ENCODE measurements around the gene CBX2.
"Not testable (repeated sequence)": the region's sequence is repeated elsewhere in the genome, so short reads cannot be mapped to it uniquely, and the experiment has no call there.

The CBX2 gene

DNA sequence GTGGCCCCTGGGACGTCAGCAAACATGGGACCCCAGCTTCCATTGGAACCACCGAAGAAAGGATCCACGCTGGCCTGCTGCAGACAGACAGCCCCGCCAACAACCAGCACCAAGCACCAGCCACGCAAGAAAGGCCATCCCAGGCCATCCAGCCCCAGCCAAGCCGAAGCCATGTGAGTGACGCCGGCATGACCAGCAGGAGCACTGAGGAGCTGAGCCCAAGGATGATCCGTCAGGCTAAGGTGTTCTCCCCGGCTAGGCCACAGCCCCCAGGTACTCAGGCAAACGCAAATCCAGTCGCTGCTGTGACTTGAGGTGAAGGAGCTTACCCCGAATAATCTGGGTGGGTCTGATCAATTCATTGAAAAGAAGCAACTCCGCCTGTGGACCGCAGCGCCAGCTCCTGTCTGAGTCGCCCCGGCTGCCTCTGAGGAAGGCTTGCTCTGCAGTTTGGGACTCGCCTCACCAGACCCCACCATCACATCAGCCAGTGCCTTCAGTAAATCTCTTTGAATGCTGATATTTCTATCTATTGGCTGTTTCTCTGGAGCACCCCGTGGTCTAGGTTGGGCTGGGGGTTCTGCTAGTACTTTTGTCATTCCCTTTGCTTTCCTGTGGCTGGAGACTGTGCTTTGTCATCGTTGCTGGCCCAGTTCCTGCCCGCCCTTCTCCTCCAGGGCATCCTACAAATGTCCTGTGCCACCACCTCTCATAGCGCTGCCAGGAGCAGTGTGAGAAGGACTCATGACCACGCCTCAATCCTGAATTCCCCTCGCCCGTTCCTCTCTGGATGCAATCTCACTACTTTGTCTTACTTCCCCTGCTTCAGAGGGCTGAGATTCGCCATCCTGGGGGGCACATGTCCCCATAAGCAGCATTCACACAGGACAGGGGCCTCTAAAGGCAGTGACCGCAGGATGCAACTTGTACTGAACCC is 8.1 kb upstream of the CBX2 start:
- no peak for DNase-seq (ENCODE audit: low read depth in 2 of 2)

- no peak for DNase-seq (ENCODE audit: low read depth in 2 of 2)
Measured at GRCh38 chr17:79771276-79771675, 6.7 kb upstream of the CBX2 start.

DNA sequence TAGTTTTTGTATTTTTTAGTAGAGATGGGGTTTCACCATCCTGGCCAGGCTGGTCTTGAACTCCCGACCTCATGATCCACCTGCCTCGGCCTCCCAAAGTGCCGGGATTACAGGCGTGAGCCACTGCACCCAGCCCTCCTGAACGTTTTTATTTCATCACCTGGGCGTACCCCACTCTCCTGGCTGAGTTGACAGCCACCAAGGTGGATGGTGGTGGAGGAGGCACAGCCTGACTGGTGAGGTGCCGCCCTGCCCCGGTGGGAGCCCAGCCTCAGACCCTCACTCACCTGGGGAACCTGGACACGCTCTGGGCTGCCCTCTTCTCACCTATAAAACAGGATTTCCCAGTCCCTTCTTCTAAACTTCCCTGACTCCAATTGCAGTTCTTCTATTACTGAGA is 5.2 kb upstream of the CBX2 start:
- not testable (repeated sequence) for DNase-seq (ENCODE audit: low read depth in 2 of 2)

DNA sequence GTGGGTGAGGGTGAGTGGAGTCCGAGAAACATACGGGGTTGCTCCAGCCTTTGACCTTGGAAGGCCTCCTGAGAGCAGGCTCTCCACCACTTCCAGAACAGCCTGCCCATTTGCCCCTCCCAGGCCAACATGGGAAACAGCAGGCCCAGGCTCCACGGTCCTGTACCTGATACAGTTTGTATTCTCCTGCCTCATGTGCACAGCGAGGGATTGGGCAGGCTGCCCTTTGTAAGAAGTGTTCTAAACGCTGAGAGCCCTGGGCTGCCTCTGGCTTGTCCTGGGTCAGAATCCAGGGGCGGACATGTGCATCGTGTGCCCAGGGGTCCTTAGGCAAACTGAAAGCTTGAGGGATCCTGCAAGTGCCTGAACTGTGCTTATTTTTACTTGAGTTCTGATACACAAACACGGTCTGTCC is 3.4 kb upstream of the CBX2 start:
- DNase-seq (ENCODE audit: low read depth in 2 of 2): no peak

DNA sequence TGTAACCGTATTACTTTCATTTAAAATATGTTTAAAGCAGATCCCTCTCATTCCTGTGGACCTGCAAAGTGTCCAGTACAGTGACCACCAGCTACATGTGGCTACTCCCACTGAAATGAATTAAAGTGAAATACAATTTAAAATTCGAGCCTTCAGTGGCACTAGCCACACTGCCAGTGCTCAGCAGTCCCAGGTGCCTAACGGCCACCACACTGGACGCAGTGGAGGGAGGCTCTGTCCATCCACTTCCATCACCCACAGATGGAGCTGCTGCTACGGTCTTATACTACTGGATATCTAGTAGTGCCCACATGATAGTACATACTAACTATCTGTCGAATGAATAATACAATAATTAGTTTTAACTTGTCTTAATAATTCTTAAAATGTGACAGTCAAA is 2.3 kb upstream of the CBX2 start:
- DNase-seq (ENCODE audit: low read depth in 2 of 2): no peak

DNA sequence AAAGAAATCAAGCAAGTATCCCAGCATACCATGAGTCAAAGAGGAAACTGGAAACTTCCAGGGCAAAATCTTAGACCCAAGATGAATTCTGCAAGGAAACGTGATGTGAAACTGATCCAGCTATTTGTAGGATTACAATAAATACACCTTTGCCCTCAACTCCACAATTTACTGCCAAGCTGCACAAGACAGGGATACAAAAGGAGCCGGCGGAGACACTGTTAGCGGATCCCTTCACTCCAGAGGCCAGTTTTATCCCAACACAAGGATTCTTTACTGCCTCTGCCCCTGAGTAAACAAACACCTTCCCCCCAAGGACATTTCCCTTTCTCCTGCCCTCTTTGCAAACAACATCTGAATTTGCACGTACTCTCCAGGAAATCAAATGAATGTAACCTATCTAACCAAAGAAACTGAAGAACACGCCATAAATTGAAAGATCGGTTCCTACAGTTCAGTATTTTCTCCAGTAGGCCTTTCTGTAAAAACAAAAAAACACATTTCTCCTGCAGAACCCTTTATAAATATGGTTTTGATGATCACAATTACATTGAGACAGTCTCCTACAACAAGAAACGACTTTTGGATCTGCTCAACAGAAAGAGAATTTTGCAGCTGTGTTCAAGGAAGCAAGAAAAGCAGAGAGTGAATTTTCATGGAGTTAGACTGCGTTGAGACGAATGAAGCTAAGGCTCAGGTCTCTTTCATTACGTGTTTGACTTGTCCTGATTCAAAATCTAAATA is 1.4 kb upstream of the CBX2 start:
- no peak for DNase-seq (ENCODE audit: low read depth in 2 of 2)

DNA sequence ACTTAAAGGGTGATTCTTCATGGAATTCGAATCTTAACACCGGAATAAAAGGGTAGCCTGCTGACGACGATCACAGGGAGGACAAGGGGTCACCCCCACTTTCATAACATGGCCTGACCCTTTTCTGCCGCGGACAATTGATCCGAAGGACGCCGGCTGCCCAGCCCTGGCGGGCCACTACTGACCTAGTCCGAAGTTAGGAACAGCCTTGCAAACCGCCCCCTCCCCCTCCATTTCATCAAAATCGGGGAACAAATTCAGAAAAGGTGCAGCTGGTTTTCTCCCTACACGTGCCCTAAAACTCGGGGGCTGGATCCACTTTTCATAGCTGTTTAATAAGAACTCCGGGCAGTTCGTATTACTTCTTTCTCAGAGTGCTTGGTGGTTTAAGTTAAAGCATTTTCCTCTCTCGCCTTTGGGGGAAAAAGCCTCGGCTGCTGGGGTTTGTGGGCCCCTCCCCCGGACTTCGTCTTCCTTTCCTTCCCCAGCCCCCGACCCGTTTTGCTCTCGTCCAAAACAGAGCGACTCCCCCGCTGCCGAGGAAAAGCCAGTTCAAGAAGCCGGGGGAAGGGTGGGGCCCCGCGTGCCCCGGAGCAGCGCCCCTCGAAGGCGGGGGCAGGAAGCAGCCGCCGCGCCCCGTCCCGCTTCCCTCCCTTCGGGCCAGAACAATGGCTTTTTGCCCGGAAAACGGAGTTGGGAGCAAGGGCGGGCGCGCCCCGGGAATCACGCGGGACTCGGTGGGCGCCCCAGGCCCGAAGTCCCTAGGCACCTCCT is 641 bp upstream of the CBX2 start:
- no peak for DNase-seq (ENCODE audit: low read depth in 2 of 2)

GRCh38 chr17:79778504-79779083 is 646 bp downstream of the CBX2 start:
- DNase-seq (ENCODE audit: low read depth in 2 of 2): no peak

- DNase-seq (ENCODE audit: low read depth in 2 of 2): no peak
Measured at GRCh38 chr17:79779084-79779529, 1.2 kb downstream of the CBX2 start.

DNA sequence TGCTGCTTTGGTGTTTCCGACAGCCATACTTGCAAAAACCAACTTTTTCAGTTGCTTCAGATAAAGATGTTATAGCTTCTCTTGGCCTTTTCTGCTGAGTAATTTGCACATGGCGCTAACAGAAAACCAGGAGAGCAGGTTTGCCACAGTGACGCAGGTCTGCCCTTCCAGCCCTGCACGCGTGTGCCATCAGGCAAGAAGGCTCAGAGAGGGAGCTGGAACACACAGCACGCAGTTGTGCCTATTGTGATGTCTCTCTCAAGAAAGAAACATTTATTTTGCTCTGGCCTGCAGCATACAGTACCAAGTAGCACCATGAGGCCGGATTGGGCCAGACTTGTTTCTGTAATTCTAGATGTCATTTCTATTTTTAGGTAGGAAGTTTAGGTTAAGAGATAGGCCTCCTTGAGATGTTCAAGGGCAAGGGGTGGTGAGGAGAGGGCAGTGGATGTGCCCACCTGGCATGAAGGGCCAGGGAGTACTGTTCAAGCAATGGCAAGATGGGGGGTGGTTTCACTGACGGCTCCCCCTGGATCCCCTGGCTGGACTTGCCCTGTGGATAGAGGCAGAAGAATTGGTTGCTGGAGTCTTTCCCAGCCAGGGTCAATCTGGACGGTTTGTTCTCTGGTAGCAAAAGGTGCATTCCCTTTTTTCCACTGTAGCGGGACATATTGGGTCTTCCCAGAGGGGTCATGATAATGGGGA is 1.9 kb downstream of the CBX2 start:
- DNase-seq (ENCODE audit: low read depth in 2 of 2): no peak

DNA sequence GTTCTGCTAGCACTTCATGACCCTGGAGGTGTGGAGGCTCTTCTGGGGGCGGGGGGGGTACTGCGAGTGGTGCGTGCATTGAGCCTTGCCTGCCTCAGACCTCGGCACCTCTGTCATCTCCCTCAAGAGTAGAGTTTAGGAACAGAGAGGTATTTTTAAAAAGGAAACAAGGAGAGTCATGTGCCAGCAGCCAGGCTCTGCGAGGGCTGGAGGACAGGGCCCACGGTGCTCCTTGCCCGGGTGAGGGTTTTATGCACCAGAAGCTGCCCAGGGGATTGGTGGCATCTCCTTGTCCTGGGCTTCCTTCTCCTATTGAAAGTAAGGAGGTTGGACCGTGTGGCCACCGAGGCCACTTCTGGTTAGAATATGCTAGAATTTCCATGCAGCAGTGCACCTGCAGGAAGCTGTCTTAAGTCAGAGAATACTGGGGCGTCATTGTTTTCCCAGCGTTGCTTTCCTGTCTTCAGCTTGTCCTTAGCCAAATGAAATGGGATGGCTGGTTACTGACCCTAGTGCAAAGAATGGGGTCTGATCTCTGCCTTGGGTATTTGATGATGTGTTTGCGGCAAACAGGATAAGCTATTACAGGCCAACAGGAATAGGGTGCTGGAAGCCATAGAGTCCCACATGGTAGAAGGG is 3.2 kb downstream of the CBX2 start:
- DNase-seq (ENCODE audit: low read depth in 2 of 2): no peak

GRCh38 chr17:79781736-79782575 is 4.0 kb downstream of the CBX2 start:
- no peak for DNase-seq (ENCODE audit: low read depth in 2 of 2)

- no peak for DNase-seq (ENCODE audit: low read depth in 2 of 2)
Measured at GRCh38 chr17:79783891-79784290, 5.9 kb downstream of the CBX2 start.

GRCh38 chr17:79784353-79785016 is 6.5 kb downstream of the CBX2 start:
- DNase-seq (ENCODE audit: low read depth in 2 of 2): no peak

GRCh38 chr17:79785017-79785899 is 7.3 kb downstream of the CBX2 start:
- no peak for DNase-seq (ENCODE audit: low read depth in 2 of 2)

GRCh38 chr17:79785900-79786810 is 8.2 kb downstream of the CBX2 start:
- no peak for DNase-seq (ENCODE audit: low read depth in 2 of 2)

Measured in stimulated activated CD4-positive, alpha-beta T cell treated with anti-CD3 and anti-CD28 coated beads, Interleukin-15, amount 100 ng/mL, for 48 hours (primary cell).